Common myeloid progenitor, CD34-positive (primary cell): ENCODE data around the gene GPR34. TPM values are rescaled to one million over a fixed set of nuclear protein-coding genes. Genes with fewer than 3 reads are reported as not detected.
"Not testable (repeated sequence)": the region's sequence is repeated elsewhere in the genome, so short reads cannot be mapped to it uniquely, and the experiment has no call there.

Source experiments
- CTCF ChIA-PET: fragments of 350-600 bp; sonication (Branson Sonifier 250); formaldehyde crosslinking; loops from one replicate; lab custom pipeline; 2021; ENCODE audit warnings: antibody characterized with exemption; lab: Charles Lee
- POLR2A ChIA-PET: fragments of 350-600 bp; sonication (Branson Sonifier 250); formaldehyde crosslinking; loops from one replicate; lab custom pipeline; 2021; ENCODE audit warnings: antibody characterized with exemption; lab: Charles Lee
- DNase-seq, 3 donors: peaks; one replicate each; pipeline versions ENCODE4 v3.0.0 to v3.0.0-alpha.2; 2013
- H3K27ac ChIP-seq, 2 experiments: 1 replicate in 1 of 2; 2 replicates in 1 of 2; pipeline ENCODE4 v1.7.0; 2013; ENCODE audit warnings: inconsistent platforms in 2 of 2, low read length in 2 of 2, mild to moderate bottlenecking in 2 of 2, low read depth in 1 of 2, moderate library complexity in 1 of 2; ENCODE audit not compliant: severe bottlenecking in 2 of 2, insufficient read depth in 1 of 2, poor library complexity in 1 of 2
- H3K27me3 ChIP-seq, 5 experiments: replicated peaks in 2 of 5; 1 replicate in 3 of 5; 2 replicates in 2 of 5; pipeline versions ENCODE4 v1.6.1 to v1.7.0; 2013; ENCODE audit warnings: low read length in 4 of 5, mild to moderate bottlenecking in 2 of 5, moderate library complexity in 2 of 5, inconsistent platforms in 1 of 5; ENCODE audit not compliant: insufficient read depth in 5 of 5, control insufficient read depth in 4 of 5
- H3K36me3 ChIP-seq, 4 experiments: 1 replicate in 2 of 4; 2 replicates in 2 of 4; pipeline versions ENCODE4 v1.6.1 to v1.7.0; 2013; ENCODE audit warnings: low read length in 3 of 4, control low read depth in 1 of 4, mild to moderate bottlenecking in 1 of 4; ENCODE audit not compliant: control insufficient read depth in 4 of 4, insufficient read depth in 4 of 4
- H3K4me1 ChIP-seq, 4 experiments: 1 replicate in 3 of 4; 2 replicates in 1 of 4; pipeline versions ENCODE4 v1.6.1 to v1.7.1; 2013; ENCODE audit warnings: low read length in 3 of 4, mild to moderate bottlenecking in 3 of 4, control low read depth in 1 of 4, inconsistent platforms in 1 of 4, moderate library complexity in 1 of 4; ENCODE audit not compliant: control insufficient read depth in 4 of 4, insufficient read depth in 4 of 4; ENCODE audit errors: control extremely low read depth in 1 of 4
- H3K4me3 ChIP-seq, 7 experiments: 1 replicate in 4 of 7; 2 replicates in 3 of 7; pipeline versions ENCODE4 v1.5.1 to v1.7.0; 2013; ENCODE audit warnings: mild to moderate bottlenecking in 7 of 7, low read length in 6 of 7, moderate library complexity in 6 of 7, inconsistent platforms in 2 of 7, low read depth in 2 of 7, control low read depth in 1 of 7; ENCODE audit not compliant: insufficient read depth in 4 of 7, control insufficient read depth in 1 of 7; ENCODE audit errors: extremely low read depth in 1 of 7
- H3K9me3 ChIP-seq, 5 experiments: 1 replicate in 4 of 5; 2 replicates in 1 of 5; pipeline versions ENCODE4 v1.6.1 to v1.7.1; 2013; ENCODE audit warnings: low read length in 4 of 5, mild to moderate bottlenecking in 2 of 5, inconsistent platforms in 1 of 5, low read depth in 1 of 5, moderate library complexity in 1 of 5; ENCODE audit not compliant: control insufficient read depth in 4 of 5, insufficient read depth in 2 of 5; ENCODE audit errors: control extremely low read depth in 1 of 5
- WGBS: methylation state at CpG from one replicate; pipeline ENCODE4 v1.1.5; 2013; ENCODE audit not compliant: insufficient coverage; 5-methylcytosine and 5-hydroxymethylcytosine counted together
- polyA plus RNA-seq: library from polyadenylated mRNA; unstranded; fragments of 120-200 nt; gene quantifications from one replicate; pipeline ENCODE4 v1.2.1, GENCODE V29; 2013

Gene GPR34, protein sequence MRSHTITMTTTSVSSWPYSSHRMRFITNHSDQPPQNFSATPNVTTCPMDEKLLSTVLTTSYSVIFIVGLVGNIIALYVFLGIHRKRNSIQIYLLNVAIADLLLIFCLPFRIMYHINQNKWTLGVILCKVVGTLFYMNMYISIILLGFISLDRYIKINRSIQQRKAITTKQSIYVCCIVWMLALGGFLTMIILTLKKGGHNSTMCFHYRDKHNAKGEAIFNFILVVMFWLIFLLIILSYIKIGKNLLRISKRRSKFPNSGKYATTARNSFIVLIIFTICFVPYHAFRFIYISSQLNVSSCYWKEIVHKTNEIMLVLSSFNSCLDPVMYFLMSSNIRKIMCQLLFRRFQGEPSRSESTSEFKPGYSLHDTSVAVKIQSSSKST
- polyA plus RNA-seq, result 0.25 TPM

DNA sequence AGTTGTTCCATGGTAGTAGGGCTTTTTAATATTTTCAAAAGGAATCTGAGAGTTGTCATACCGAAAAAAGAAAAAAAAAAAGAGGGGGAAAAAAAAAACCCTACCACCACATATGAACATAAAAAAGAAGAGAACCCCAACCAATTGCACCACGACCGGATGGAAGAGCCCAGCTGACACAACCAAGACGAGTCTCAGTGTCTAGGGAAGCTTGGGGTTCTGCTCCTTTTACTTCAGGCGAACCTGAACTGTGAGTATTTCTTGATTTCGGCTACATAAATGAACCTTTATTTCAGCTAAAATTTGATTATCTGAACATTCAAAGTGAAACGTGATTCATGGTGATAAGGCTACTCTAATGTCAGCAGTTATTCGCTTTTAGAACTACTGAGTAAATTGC lies at the start of gene GPR34:
Gene GPR34 (plus strand): TSS at position 139 of the 400 bp plus-strand sequence. CDS start 6,661 bp downstream, outside the sequence.
- no peaks in the 10 kb centered on the region for H3K36me3 ChIP-seq
- ChIA-PET CTCF (interaction anchor here (1.1 to 1.2 kb wide), 2 partner anchors 22 kb away, joined by 3 read pairs; no protein-coding TSS in a partner anchor), POLR2A (no interaction called here)
- no peak within 1 kb of the TSS for H3K27ac ChIP-seq
- DNase-seq, result peak in 1 of 3 donors; percentile 19
- no peak within 1 kb of the TSS for H3K4me3 ChIP-seq
- no peaks in the 10 kb centered on the region for H3K9me3 ChIP-seq
- WGBS, result 67% methylated on average over 1 of the region's 8 CpGs
- H3K27me3 ChIP-seq, result peaks cover 0 to 2% (median 0%) of the 10 kb centered on the region in 5 experiments
- H3K4me1 ChIP-seq, result peaks cover 8 to 42% (median 27%) of the 10 kb centered on the region in 4 experiments

GRCh38 chrX:41646201-41646600 lies 42.6 kb upstream of the GPR34 start:
- H3K27me3 ChIP-seq, DNase-seq, H3K4me1 ChIP-seq, H3K4me3 ChIP-seq, H3K27ac ChIP-seq, H3K36me3 ChIP-seq, CTCF ChIA-PET: not testable (repeated sequence)
- 80% methylated on average over 1 of the region's 2 CpGs for WGBS
- POLR2A ChIA-PET, result interaction anchor here (0.6 kb wide), 1 partner anchor 16 kb away, joined by 3 read pairs; no protein-coding TSS in a partner anchor
- peaks cover 0 to 13% (median 0%) of the 10 kb centered on the region in 5 experiments for H3K9me3 ChIP-seq

DNA sequence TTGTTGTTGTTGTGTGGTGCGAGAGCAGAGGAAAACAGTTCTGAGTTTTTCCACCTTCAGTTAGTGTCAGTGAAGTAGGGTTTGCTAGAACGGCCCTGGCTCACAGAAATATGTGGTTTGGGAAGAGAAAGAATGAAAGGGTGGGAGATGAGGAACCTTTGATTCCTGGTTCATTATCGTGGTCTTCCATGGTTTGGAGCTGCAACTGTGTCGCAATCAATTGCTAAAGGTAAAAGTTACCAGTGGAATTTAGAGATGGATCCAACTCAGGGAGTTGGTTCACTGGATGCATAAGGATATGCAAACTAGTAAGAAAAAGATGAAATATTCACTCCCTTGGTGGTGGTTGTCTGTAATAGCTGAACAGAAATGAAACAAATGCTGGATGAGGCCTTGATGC lies 35.6 kb upstream of the GPR34 start:
- ChIA-PET CTCF (no interaction called here), POLR2A (no interaction called here)
- WGBS, result 100% methylated on average over 1 of the region's 4 CpGs
- Histone ChIP-seq H3K36me3 (peaks cover 0 to 12% (median 0%) of the 10 kb centered on the region in 4 experiments), H3K4me1 (no peaks in the 10 kb centered on the region), H3K9me3 (peaks cover 0 to 1% (median 0%) of the 10 kb centered on the region in 5 experiments), H3K27ac (no peak overlapping the region), H3K4me3 (no peak overlapping the region), H3K27me3 (peaks cover 0 to 4% (median 0%) of the 10 kb centered on the region in 5 experiments)
- no peak for DNase-seq

GRCh38 chrX:41655101-41655500 lies 33.7 kb upstream of the GPR34 start:
- Histone ChIP-seq H3K27ac (no peak overlapping the region), H3K9me3 (no peaks in the 10 kb centered on the region), H3K4me1 (no peaks in the 10 kb centered on the region), H3K36me3 (peaks cover 0 to 16% (median 0%) of the 10 kb centered on the region in 4 experiments), H3K27me3 (peaks cover 0 to 4% (median 0%) of the 10 kb centered on the region in 5 experiments), H3K4me3 (no peak overlapping the region)
- DNase-seq, result no peak
- POLR2A ChIA-PET, result no interaction called here
- CTCF ChIA-PET, result interaction anchor here (0.5 kb wide), 1 partner anchor 33 kb away, joined by 4 read pairs; no protein-coding TSS in a partner anchor
- 82% methylated on average over 3 of the region's 4 CpGs for WGBS

DNA sequence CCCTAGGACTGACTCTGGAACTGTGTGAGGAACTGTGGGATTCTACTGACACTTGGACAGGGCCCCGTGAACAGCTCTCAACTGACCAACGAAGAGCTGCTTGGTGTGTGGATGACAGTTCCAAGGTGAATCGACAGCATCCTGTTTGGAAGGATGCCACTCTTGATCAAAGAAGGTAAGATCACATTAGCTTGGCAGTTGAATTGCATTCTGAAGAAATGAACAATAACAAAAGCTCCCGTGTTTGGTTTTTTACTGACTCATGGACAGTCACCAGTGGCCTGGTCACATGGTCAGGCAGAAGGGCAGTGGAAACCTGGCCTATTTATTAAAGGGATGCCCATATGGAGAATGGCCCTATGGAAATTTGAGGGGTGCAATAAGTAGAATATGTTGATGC lies 33.1 kb upstream of the GPR34 start:
- DNase-seq, result no peak
- CTCF ChIA-PET, result interaction anchor here (0.5 kb wide), 1 partner anchor 33 kb away, joined by 4 read pairs; no protein-coding TSS in a partner anchor
- Histone ChIP-seq H3K36me3 (peaks cover 0 to 15% (median 0%) of the 10 kb centered on the region in 4 experiments), H3K27me3 (peaks cover 0 to 4% (median 0%) of the 10 kb centered on the region in 5 experiments), H3K4me1 (no peaks in the 10 kb centered on the region), H3K9me3 (no peaks in the 10 kb centered on the region), H3K4me3 (no peak overlapping the region), H3K27ac (no peak overlapping the region)
- 84% methylated on average over 4 of the region's 4 CpGs for WGBS
- POLR2A ChIA-PET, result no interaction called here

DNA sequence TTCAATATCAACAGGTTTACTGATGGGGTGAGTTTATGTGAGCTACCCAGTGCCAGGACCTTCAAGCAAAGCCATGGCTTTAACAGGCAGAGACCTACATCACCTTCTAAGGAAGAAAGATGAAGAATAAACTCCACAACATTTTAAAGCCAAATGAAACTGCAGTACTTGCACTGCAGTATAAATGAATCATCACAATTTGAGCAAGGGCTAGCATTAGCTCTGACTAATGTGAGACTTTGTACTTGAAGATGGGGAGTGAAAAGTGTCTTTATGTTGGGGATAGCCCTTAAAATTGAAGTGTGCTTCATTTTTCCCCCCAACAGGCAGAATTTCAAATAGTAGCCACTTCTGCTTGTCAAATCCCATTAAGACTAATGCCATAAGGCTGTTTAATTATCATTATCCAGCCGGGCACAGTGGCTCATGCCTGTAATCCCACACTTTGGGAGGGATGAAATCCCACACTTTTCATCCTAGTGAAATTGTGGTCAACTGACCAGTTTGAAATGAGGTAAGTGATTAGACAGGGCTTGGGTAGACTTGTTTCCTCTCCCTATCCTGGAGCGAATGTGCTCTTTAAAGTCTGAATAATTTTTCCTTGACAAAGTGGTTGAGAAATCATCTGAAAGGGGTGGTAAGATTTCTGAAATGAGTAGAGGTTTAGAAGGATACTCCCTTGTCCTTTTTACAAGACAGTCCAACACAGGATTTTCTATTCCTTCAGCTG lies 27.2 kb upstream of the GPR34 start:
- WGBS, result no CpG with 5 or more reads among the region's 2 CpGs
- H3K4me1 ChIP-seq, result peaks cover 0 to 10% (median 5%) of the 10 kb centered on the region in 4 experiments
- H3K9me3 ChIP-seq, result no peaks in the 10 kb centered on the region
- H3K27ac ChIP-seq, result no peak overlapping the region
- H3K36me3 ChIP-seq, result peaks cover 0 to 7% (median 0%) of the 10 kb centered on the region in 4 experiments
- H3K27me3 ChIP-seq, result no peaks in the 10 kb centered on the region
- CTCF ChIA-PET, result no interaction called here
- POLR2A ChIA-PET, result no interaction called here
- H3K4me3 ChIP-seq, result no peak overlapping the region
- no peak for DNase-seq
